Activated CD4-positive, alpha-beta T cell treated with anti-CD3 and anti-CD28 coated beads, Interleukin-2, amount 50 U/mL, for 16 hours (primary cell): ENCODE data around the gene NRG3.

Source experiments
- DNase-seq: peaks from one replicate; pipeline ENCODE4 v3.0.0-alpha.2; 2020

The NRG3 gene

DNA sequence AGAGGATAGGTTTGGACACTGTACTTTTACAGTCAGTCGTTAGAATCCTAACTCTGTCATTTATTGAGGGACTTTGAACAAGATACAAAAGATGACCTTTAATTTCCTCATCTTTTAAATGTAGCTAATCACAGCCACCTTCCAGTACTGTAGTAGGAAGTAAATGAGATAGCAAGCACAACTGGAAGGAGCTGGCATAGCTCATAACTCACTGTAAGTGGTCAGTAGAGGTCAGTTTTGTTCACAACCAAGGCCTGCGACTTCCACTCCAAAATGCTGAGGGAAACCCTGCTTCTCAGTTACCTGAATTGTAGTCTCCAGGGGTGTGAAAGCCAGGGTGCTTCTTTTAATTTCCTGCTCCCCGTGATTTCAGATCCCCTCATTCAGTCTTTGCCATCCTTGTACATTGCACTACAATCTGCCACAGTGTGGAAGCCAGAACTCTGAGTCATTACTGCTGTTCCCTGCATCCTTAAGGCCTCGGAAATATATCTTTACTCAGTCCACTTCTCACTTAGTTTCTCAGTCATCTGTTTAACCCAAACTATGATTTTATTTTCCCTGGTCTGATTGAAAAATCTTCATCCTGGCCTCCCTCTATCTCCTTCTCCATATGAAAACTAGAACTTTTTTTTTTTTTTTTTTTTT lies 361.2 kb downstream of the NRG3 start:
- DNase-seq, result no peak

DNA sequence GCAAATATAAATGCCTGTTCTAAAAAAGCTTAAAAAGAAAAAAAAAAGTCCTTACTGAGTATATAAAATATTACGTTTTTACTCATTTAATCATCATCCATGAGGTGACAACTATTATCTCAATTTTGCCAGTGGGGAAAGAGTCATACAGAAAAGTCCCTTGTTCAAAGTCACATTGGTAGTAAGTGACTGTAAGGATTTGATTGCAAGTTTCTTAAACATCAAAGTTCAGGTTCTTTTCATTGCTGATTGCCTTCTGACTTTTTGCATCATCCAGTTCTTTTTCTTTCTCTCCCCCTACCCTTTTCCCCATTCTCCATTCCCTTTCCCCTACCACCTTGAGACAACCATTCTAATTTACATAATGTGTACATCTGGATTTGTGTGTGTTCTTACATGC lies 363.3 kb downstream of the NRG3 start:
- DNase-seq, result no peak

DNA sequence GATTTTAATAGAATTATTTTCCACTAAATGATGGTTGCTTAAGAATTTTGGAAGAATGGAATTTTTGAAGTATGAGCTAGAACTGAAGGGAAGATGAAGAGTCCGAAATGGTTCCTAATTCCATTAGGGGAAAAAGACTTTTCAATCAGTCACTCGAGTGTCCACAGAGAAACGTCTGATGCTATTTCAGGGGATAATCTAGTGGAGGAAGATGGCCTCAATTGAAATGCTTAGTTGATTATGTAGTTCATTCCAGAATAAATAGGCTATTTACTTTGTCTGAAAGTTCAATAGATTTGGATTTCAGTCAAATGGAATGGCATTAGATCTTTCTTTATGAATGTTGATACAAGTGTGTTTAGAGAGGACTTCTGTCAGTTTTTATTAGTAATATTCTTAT lies 365.4 kb downstream of the NRG3 start:
- DNase-seq, result no peak

DNA sequence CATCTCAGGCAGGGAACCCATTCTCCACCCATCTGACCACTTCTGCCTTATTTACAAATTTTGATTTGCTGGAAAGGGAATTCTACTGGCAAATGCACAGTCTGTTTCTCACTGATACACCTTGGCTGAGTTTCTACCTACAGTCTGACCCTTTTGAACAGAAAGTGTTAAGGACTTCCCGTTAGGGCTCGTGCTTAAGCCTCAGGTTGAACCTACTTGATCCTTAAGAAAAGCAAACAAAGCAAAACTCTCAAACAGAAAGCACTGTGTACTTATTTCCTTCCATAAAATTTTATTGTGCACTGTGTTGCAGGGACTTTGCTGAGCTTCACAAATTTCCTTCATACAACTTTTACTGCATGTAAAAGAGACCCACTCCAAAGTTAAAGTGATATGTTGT lies 367.8 kb downstream of the NRG3 start:
- no peak for DNase-seq

DNA sequence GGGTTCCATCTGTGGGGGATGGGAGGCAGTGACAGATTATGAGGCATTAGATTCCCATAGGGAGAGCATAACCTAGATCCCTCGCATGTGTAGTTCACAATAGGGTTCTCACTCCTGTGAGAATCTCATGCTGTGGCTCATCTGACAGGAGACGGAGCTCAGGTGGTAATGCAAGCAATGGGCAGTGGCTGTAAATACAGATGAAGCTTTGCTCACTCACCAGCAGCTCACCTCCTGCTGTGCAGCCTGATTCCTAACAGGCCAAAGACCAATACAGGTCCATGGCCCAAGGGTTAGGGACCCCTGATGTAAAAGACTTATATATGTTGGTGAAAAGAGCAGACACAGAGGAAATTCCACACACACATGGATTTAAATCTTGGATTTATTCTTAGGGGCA lies 370.2 kb downstream of the NRG3 start:
- no peak for DNase-seq

DNA sequence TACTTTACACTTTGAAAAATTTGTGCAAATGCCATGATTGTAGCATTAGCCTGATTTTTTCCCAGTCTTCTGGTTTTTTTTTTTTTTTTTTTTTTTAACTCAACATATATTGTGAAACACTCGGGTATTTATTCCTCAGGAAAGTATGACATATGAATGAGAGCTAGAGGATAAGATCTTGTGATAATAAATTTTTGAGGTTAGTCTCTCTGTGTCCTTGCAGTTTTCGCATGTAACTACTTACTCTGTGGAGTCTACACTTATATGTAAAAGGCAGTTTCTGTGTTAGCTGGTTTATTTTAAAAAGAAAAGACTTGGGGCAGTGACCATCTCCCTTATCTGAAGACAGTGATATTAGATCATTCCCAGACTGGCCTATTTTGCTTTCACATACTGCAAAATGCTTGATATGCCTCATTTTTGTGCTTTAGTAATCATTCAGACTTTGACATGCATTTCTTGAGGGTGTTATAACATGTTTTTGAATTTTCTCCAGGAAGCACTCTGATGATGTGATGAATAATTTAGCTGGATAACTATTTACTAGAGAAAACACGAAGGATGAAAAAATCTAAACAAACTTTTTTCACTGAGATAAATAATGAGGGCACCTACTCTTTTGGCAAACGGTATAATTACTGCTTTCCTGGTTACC lies 371.0 kb downstream of the NRG3 start:
- DNase-seq, result no peak

- DNase-seq, result no peak
These were observed 374.1 kb downstream of the NRG3 start for GRCh38 chr10:82249141-82249540.

- no peak for DNase-seq
These were observed 376.4 kb downstream of the NRG3 start for GRCh38 chr10:82251222-82251906.

DNA sequence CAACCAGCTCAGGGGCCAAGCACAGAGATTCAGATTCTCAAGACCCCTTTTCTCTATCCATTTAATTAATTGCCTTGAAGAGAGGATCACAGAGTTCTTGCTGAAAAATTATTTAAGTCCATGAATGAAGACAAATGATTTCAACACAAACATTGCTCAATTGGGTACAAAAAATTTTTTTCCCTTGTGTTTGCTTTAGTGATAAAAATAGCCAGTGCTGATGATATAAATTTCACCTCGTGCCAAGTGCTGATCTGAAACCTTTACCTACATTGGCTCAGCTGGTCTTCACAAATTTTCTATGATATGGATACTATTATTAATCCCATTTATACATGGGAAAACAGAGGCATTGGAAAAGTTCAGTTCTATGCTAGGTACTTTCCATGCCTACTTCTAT lies 377.1 kb downstream of the NRG3 start:
- no peak for DNase-seq

DNA sequence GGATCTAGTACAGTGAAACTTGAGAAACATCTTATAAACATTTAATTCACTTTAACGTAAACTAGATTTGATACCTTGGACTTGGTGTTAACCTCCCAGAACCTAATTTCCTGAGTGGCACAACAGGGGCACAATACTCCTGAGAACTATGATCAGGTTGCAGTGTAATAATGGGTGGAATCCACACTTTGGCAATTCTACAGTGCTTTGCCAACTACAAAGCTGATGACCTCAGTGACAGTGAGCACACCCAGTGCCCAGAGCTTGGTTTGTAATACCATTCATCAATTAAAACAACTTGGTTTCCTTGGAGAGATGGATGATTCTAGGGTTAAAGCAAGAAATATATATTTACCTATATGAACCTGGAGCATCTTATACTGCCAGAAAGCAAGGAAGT lies 379.2 kb downstream of the NRG3 start:
- DNase-seq, result no peak

- DNase-seq, result no peak
These were observed 381.3 kb downstream of the NRG3 start for GRCh38 chr10:82256275-82256674.

GRCh38 chr10:82266438-82266837 lies 391.4 kb downstream of the NRG3 start:
- no peak for DNase-seq

GRCh38 chr10:82267014-82267413 lies 392.0 kb downstream of the NRG3 start:
- no peak for DNase-seq

DNA sequence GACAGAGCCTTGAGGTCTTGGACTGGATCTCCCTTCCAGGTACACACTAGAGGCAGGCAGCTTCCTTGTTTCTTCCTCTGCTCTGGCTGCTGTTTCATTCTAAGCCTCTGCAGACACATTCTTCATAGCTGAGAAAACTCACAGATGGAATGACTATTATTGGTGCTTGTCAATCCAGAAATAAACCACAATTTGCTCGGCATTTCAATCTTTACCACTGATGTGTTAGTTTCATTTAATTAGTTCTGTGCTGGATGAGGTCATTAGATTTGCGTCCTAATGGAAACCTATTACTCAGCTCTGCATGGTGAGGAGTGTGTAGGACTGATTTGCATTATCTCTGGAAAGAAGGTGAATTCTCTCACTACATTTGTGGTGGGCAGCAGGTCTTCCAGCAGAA lies 392.5 kb downstream of the NRG3 start:
- DNase-seq, result no peak

- DNase-seq, result no peak
These were observed 393.0 kb downstream of the NRG3 start for GRCh38 chr10:82267960-82268359.

- DNase-seq, result no peak
These were observed 402.6 kb downstream of the NRG3 start for GRCh38 chr10:82277591-82277990.

DNA sequence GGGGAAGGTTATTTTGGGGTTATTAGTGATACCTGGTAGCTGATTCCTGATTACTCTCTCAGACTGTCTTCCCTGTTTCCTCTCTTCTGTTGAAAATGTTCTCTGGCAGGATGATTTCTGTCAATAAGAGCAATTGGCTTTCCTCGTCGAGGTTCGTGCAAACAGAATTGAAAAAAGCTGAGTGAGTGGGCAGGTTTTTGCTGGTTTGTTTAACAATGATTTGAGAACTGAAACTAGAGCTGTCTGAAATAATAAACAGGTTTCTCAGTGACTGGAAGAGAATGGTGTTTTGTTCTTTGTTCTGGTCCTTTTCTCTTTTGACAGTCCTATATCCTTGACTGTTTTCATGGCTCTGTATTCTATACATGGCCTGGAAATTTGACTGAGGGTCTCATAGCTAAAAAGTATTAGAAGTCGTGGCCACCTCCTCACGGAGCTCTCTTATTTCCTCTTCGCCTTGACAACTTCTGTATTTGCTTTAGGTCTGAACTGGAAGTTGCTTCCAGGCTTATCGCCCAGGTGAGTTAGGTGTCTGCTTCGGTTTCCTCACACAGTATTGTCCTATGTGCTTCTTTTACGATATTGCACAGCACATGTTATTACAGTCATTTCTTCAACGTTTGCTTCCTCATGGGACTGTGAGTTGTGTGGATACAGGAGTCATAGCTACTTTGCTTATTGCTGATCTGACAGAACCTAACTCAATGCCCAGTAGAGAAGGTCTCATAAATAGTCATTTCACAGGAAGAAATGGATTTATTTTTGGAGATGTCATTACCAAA lies 403.6 kb downstream of the NRG3 start:
- no peak for DNase-seq

- no peak for DNase-seq
These were observed 407.9 kb downstream of the NRG3 start for GRCh38 chr10:82282782-82283456.

- DNase-seq, result no peak
These were observed 409.2 kb downstream of the NRG3 start for GRCh38 chr10:82284180-82284579.

- no peak for DNase-seq
These were observed 413.5 kb downstream of the NRG3 start for GRCh38 chr10:82288461-82288881.

DNA sequence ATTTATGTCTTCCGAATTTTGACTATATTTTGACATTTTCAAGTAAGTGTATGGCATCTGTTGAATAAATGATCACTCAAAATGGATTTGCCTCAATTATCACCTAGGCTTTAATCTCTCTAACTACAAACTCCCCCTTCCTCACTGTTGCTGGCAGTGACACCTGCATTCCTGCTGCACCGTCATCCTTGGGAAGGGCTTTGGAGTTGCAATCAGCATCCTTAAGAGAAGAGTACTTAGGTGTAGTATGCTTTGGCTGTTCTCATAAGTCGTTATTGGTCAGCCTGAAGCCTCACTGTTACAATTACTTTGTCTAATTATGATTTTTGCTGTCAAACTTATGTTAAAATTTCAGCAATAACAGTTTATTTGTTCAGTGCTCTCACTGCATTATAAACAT lies 415.0 kb downstream of the NRG3 start:
- DNase-seq, result no peak

- no peak for DNase-seq
These were observed 419.9 kb downstream of the NRG3 start for GRCh38 chr10:82294874-82295378.

GRCh38 chr10:82308641-82309040 lies 433.6 kb downstream of the NRG3 start:
- DNase-seq, result no peak
